NCI-H2227 (cell line): ENCODE data around the gene PPP1R11.
"Not testable (repeated sequence)": the region's sequence is repeated elsewhere in the genome, so short reads cannot be mapped to it uniquely, and the experiment has no call there.

Experiments used
- DNase-seq: peaks from one replicate; lab custom pipeline; 2025; ENCODE audit not compliant: unreplicated experiment; lab: John Stamatoyannopoulos, UW

PPP1R11 gene, protein sequence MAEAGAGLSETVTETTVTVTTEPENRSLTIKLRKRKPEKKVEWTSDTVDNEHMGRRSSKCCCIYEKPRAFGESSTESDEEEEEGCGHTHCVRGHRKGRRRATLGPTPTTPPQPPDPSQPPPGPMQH

DNA sequence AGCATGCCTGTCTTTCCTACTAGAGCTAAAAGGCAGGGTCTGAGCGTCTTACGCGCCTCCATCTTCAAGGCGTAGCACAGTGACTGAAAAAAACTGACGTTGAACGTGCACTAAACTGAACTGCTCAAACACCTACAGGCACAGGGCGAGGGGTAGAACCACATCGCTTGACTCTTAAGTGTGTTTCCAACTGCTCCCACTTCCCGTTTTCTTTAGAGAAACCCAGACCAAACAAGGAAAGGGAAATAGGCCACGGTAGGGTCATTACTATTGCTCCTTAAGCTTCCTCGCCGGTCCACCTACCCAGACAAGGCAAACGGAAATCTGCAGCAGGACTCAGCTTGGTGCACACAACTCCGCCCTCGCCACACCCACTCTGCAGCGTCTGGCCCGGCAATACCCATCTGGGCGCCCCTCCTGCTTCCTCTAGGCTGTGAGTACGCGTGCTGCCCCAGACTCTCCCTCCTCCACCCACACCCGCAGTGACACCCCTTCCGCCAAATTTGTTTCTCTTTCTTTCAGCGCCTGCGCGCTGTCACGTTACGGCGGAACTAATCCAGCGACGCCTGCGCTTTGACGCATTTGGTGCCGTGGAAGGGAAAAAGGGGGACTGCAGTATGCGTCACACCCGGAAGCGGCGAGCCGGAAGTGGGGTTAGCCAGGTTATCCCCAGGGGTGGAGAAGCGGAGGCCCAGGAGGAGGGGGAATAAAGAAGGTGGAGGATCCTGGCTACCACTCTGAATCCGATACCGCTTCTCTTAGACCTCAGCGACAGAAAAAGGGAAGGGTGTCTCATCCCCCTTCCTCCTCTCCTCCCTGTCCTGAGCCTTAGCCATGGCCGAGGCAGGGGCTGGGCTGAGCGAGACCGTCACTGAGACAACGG, at the start of gene PPP1R11:
Gene PPP1R11, plus strand, starts transcription at position 622 of the 883 bp plus-strand sequence. Its CDS starts 213 bp downstream, at position 835.
- DNase-seq, result peak; percentile 99

DNA sequence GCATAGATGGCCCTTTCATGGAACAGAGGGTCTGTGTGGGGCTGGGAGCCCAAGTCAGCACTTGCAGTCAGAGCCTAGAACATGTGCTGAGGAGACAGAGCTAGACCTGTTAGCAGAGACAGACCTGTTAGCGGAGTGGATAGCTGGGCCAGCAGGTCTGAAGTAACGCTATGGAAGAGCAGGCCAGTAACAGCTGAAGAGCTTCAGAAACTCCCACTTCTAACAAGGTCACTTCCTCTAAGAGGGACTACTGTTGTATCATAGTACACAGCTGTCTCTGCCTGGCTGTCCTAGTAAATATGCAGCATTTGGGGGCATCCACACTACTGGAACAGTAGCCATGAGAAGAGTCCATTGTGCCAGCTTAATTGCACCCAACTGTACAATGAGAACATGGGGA, 47.2 kb upstream of the PPP1R11 start:
- no peak for DNase-seq

GRCh38 chr6:30020626-30021025, 46.4 kb upstream of the PPP1R11 start:
- DNase-seq, result no peak

DNA sequence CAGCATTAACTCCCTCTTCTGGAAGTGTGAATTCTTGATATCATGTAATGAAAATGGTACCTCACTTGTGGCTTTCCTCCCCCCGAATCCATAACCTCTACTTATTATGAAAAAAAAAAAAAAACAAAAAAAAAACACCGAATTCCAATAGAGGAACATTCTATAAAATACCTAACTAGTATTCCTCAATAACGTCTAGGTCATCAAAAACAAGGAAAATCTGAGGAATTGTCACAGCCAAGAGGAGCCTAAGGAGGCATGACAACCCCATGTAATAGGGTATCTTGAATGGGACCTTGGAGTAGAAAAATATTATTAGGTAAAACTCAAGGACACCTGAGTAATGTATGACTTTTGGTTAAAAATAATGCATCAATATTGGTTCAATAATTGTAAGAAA, 44.8 kb upstream of the PPP1R11 start:
- no peak for DNase-seq

DNA sequence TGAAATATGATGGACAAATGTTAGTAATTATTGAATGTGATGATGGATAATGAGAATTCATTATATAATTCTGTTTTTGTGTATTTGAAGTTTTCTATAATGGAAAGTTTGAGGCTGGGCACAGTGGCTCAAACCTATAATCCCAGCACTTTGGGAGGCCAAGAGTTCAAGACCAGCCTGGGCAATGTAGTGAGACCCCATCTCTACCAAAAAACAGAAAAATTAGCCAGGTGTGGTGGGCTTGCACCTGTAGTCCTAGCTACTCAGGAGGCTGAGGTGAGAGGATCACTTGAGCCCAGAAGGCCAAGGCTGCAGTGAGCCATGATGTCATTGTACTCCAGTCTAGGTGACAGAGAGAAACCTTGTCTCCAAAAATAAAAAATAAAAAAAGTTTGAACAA, 44.3 kb upstream of the PPP1R11 start:
- not testable (repeated sequence) for DNase-seq

GRCh38 chr6:30025186-30025585, 41.8 kb upstream of the PPP1R11 start:
- no peak for DNase-seq

DNA sequence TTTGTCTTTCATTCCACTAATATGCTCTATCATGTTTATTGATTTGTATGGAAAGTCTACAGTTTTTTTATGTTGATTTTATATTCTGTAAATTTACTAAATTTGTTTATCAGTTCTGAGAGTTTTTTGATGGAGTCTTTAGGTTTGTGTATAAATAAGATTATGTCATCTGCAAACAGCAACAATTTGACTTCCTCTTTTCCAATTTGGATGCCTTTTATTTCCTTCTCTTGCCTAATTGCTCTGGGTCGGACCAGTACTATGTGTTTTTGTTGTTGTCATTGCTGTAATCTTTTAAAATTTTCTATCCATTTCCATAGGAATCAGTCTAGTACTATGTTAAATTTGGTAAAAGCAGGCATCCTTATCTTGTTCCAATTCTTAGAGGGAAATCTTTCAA, 37.4 kb upstream of the PPP1R11 start:
- no peak for DNase-seq

DNA sequence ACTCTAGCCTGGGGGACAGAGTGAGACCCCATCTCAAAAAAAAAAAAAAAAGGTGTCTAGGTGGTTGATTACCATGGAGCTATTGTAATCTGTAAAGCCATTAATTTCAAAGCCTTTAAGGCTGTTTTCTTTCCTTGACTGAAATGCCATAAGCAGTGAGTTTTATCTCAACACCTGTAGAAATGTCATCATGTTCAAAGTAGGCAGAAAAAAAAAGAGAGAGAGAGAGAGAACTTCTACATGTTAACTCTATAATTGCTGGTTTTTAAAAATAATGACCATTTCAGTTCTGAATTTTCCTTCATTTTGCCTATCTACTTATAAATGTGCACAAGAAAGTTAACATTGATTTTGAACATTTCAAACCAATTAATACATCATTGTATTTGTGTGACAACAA, 35.6 kb upstream of the PPP1R11 start:
- DNase-seq, result no peak

- DNase-seq, result not testable (repeated sequence)
These were observed 33.6 kb upstream of the PPP1R11 start for GRCh38 chr6:30033440-30033839.

- no peak for DNase-seq
These were observed 31.2 kb upstream of the PPP1R11 start for GRCh38 chr6:30035784-30036183.

GRCh38 chr6:30037182-30037788, 29.7 kb upstream of the PPP1R11 start:
- peak; percentile 24 for DNase-seq

- no peak for DNase-seq
These were observed 25.8 kb upstream of the PPP1R11 start for GRCh38 chr6:30041221-30041620.

DNA sequence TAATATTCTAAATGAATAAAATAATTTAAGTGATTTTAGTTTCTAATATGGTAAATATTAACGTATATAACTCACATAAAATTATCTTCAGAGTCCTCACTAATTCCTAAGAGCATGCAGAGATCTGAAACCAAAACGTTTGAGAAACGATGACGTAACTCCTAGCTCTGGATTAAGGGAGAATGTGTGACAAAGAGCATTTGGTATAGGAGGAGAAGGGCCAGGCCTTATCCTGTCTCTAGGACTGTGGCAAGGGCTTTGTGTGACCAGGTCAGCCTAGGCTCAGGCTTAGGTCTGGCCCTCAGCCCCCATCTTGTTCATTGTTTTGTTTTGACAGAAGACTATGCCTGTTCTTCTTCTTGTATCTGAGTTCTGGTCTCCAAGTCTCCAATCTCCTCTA, 25.2 kb upstream of the PPP1R11 start:
- no peak for DNase-seq

DNA sequence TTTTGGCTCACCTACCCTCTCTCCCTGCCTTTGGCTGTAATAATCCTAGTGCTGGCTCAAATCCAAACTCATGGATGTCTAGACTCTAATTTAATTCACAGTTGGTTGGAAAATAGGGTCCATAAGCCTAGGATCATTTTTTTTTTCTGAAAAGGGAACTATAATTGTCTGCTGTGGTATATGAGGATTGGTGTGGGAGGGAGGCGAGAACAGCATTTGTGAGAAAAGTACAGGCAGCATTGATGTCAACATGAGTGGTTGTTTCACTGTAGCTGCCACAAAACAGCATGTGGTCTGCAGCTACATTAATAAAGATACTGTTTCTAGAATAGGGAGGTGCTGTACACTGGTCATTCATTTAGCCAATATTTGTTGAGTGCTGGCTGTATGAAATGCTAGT, 24.5 kb upstream of the PPP1R11 start:
- peak; percentile 23 for DNase-seq

- no peak for DNase-seq
These were observed 24.1 kb upstream of the PPP1R11 start for GRCh38 chr6:30042914-30043313.

GRCh38 chr6:30043744-30044143, 23.3 kb upstream of the PPP1R11 start:
- no peak for DNase-seq

DNA sequence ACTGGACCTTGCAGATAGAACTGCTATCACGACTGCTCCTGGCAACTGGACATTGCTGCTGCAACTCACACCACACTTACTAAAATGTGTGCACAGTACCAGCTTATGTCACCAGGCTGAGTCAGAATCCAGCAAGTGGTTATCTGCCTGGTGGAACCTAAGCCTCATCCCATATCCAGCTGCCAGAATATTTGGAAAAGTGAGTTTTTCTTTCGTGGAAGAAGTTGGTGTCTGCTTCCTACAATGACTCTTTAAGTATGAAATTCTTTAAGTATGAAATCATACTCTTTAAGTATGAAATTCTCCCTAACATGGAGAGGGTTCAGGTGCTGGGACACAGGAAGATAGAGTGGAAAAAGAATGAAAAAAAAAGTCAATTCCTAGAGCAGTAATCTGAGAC, 22.4 kb upstream of the PPP1R11 start:
- no peak for DNase-seq

DNA sequence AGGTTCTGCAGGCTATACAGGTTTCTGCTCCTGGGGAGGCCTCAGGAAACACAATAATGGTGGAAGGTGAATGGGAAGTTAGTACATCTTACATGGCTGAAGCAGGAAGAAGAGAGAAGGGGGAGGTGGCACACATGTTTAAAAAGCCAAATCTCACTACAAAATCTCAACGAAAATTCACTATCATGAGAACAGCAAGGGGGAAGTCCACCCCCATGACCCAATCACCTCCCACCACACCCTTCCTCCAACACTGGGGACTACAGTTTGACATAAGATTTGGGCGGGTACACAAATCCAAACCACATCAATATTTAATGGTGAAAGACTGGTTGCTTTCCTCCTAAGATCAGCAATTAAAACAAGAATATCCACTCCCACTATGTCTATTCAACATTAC, 19.8 kb upstream of the PPP1R11 start:
- DNase-seq, result no peak

- no peak for DNase-seq
These were observed 13.3 kb upstream of the PPP1R11 start for GRCh38 chr6:30053682-30054081.

- DNase-seq, result no peak
These were observed 11.5 kb upstream of the PPP1R11 start for GRCh38 chr6:30055513-30055912.

DNA sequence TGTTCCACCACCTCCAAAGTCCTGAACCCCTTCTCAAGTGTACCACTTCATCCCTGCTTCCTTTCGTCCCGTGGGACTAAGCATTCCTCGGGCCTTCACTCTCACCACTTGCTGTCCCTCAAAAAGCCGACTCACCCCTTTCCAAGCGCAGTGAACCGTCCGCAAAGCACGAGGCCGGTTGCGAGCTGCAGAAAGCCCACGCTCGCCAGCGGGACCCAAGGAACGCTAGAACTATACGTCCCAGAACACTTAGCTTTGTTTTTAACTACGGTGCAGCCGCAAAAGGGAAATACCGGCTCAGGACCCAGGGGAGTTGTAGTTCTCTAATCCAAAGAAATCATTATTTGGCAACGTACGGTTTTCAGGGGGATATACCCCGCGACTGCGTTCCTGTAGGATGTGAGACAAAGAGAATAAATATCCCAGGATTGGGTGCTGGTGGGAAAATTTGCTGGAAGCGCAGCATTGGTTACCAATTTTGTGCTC, 6.3 kb upstream of the PPP1R11 start:
- peak; percentile 47 for DNase-seq
